Astrocyte (in vitro differentiated cells and primary cell): ENCODE measurements around the gene MTHFSD. TPM values are rescaled to one million over a fixed set of nuclear protein-coding genes. Genes with fewer than 3 reads are reported as not detected.
A peak's percentile ranks its signal among the peaks of the same experiment; 100 is the strongest.

Experiments
- DNase-seq: peaks from one replicate; pipeline ENCODE4 v3.0.0-alpha.2; 2010; ENCODE audit warnings: low read depth
- FAIRE-seq: peaks from 2 replicates; lab custom pipeline; 2011; peaks lifted over from hg19 to GRCh38; lab: Jason Lieb, UNC
- H2AFZ ChIP-seq: 2 replicates; pipeline ENCODE4 v1.6.0; 2012; ENCODE audit warnings: low read depth, low read length, inconsistent platforms
- H3K27ac ChIP-seq: 2 replicates; pipeline ENCODE4 v1.5.1; 2011; ENCODE audit warnings: low read depth, low read length, inconsistent platforms
- H3K27me3 ChIP-seq: 2 replicates; pipeline ENCODE4 v1.6.0; 2011; ENCODE audit warnings: low read length, inconsistent platforms; ENCODE audit not compliant: insufficient read depth
- H3K36me3 ChIP-seq: 2 replicates; pipeline ENCODE4 v1.5.1; 2011; ENCODE audit warnings: low read length, inconsistent platforms; ENCODE audit not compliant: insufficient read depth
- H3K4me1 ChIP-seq: 2 replicates; pipeline ENCODE4 v1.5.1; 2011; ENCODE audit warnings: low read length, inconsistent platforms; ENCODE audit not compliant: insufficient read depth
- H3K4me2 ChIP-seq: 2 replicates; pipeline ENCODE4 v1.6.0; 2012; ENCODE audit warnings: low read length, inconsistent platforms
- H3K4me3 ChIP-seq: 2 replicates; pipeline ENCODE4 v1.5.1; 2011; ENCODE audit warnings: low read depth, mild to moderate bottlenecking, low read length, inconsistent platforms; ENCODE audit not compliant: insufficient read depth
- H3K79me2 ChIP-seq: 2 replicates; pipeline ENCODE4 v1.6.0; 2012; ENCODE audit warnings: mild to moderate bottlenecking, low read length, inconsistent platforms; ENCODE audit not compliant: insufficient read depth
- H3K9ac ChIP-seq: 2 replicates; pipeline ENCODE4 v1.6.0; 2012; ENCODE audit warnings: mild to moderate bottlenecking, low read length, inconsistent platforms
- H3K9me3 ChIP-seq: 2 replicates; pipeline ENCODE4 v1.5.1; 2012; ENCODE audit warnings: low read depth, mild to moderate bottlenecking, low read length, inconsistent platforms; ENCODE audit not compliant: insufficient read depth
- H4K20me1 ChIP-seq: 2 replicates; pipeline ENCODE4 v1.6.0; 2012; ENCODE audit warnings: low read length, inconsistent platforms; ENCODE audit not compliant: insufficient read depth
- H3K27ac Mint-ChIP-seq: one replicate; pipeline ENCODE4 v1.8.0; 2021; ENCODE audit warnings: mild to moderate bottlenecking, mixed read lengths; ENCODE audit not compliant: unreplicated experiment
- H3K27me3 Mint-ChIP-seq: one replicate; pipeline ENCODE4 v1.8.0; 2021; ENCODE audit warnings: low read depth, mixed read lengths; ENCODE audit not compliant: unreplicated experiment
- H3K36me3 Mint-ChIP-seq: one replicate; pipeline ENCODE4 v1.8.0; 2021; ENCODE audit warnings: low read depth, mixed read lengths; ENCODE audit not compliant: unreplicated experiment
- H3K4me1 Mint-ChIP-seq: one replicate; pipeline ENCODE4 v1.8.0; 2021; ENCODE audit warnings: low read depth, mixed read lengths; ENCODE audit not compliant: unreplicated experiment
- H3K4me3 Mint-ChIP-seq: one replicate; pipeline ENCODE4 v1.8.0; 2021; ENCODE audit warnings: mild to moderate bottlenecking, moderate library complexity, mixed read lengths; ENCODE audit not compliant: unreplicated experiment
- H3K9me3 Mint-ChIP-seq: one replicate; pipeline ENCODE4 v1.8.0; 2021; ENCODE audit warnings: mild to moderate bottlenecking, mixed read lengths; ENCODE audit not compliant: unreplicated experiment
- EZH2 ChIP-seq: IDR thresholded peaks from 2 replicates; pipeline ENCODE4 v1.6.1; 2012; ENCODE audit warnings: mild to moderate bottlenecking, low read length, inconsistent platforms; ENCODE audit not compliant: insufficient read depth
- total RNA-seq: library from RNA; stranded (reverse); gene quantifications from 2 replicates; pipeline ENCODE4 v1.2.1, GENCODE V29; 2021
- TF ChIP-seq, protein P1 (sequence below): IDR thresholded peaks from 2 replicates; pipeline ENCODE4 v1.5.1; 2011; ENCODE audit warnings: low read depth, mild to moderate bottlenecking, inconsistent platforms, low read length, moderate library complexity; ENCODE audit not compliant: insufficient read depth

MTHFSD gene
- total RNA-seq, 1 donor from 2014 or later: 15.6 TPM

DNA sequence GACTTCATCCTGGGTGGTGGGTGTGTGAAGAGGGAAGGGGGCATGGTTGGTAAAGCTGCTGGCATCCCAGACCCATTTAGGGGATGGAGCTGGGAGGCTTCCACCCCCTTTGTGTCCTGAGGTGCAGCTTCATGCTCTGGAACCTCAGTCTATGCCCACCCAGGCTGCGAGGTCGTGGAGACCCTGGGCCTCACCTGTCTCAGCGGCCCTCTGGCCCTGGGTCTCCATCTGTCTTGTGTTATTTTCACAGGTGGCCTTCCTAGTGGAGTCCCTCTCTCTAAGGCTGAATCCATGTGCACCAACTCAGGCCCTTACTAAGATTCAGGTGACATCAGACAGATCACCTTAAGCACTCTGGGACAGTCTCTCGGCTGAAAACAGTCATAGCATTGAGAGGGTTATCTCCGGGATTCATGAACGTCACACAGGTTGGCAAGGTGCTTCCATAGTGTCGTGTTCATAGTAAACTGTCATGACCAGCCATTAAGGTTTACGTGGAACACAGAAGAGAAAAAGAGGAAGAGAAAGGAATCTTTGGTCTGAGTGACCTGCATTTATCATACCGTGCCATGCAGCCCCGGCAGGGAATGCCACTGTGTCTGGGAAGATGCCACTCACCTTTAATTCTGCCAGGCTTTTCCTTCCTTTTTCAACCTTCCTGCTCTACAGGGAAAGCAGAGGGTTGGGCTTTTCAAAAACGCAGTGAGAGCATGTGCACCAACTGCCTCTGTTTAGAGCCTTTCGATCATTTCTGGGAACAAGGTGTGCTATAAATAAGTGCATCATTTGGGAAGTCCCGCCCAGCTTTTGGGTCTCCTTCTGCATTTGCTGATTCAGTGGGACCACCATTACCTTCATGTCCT lies 18.8 kb upstream of the MTHFSD start:
- peak overlapping the region; percentile 94 for H3K27ac ChIP-seq
- peak overlapping the region; percentile 12 for H3K27ac Mint-ChIP-seq

DNA sequence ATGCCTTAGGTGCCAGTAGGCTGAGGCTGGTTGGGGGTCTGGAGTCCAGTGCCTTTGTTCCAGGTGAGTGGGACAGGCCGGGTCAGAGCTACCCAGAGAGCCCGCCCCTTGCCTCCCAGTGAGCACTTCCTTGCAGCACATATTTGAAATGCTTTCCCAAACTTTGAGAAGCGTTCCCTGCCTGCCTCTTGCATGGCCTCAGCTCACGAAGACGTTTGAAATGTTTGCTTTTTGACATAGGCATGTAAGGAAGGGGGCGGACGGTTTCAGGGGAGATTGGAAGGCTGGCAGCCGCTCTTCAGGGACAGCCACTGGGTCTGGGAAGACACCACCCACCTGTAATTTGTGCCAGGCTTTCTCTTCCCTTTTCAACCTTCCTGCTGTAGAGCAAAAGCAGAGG lies 18.2 kb upstream of the MTHFSD start:
- peak; percentile 69 for DNase-seq
- no peaks in the 10 kb centered on the region for H3K9me3 ChIP-seq
- H3K79me2 ChIP-seq: peaks cover 89% of the 10 kb centered on the region
- peak overlapping the region; percentile 94 for H3K27ac ChIP-seq
- FAIRE-seq: no peak
- H3K36me3 ChIP-seq: peaks cover 12% of the 10 kb centered on the region
- peaks cover 45% of the 10 kb centered on the region for H3K4me1 Mint-ChIP-seq
- H3K4me1 ChIP-seq: peaks cover 56% of the 10 kb centered on the region
- peaks cover 37% of the 10 kb centered on the region for H3K27me3 Mint-ChIP-seq
- no peak overlapping the region for H2AFZ ChIP-seq
- H3K9me3 Mint-ChIP-seq: peaks cover 1% of the 10 kb centered on the region
- H3K9ac ChIP-seq: peak overlapping the region; percentile 99
- H3K36me3 Mint-ChIP-seq: peaks cover 14% of the 10 kb centered on the region
- H4K20me1 ChIP-seq: peaks cover 64% of the 10 kb centered on the region
- peak overlapping the region; percentile 42 for H3K4me3 Mint-ChIP-seq
- no peaks in the 10 kb centered on the region for H3K27me3 ChIP-seq
- peak overlapping the region; percentile 58 for H3K27ac Mint-ChIP-seq
- H3K4me3 ChIP-seq: peak overlapping the region; percentile 97
- H3K4me2 ChIP-seq: peak overlapping the region; percentile 86
- TF ChIP-seq, protein P1, sequence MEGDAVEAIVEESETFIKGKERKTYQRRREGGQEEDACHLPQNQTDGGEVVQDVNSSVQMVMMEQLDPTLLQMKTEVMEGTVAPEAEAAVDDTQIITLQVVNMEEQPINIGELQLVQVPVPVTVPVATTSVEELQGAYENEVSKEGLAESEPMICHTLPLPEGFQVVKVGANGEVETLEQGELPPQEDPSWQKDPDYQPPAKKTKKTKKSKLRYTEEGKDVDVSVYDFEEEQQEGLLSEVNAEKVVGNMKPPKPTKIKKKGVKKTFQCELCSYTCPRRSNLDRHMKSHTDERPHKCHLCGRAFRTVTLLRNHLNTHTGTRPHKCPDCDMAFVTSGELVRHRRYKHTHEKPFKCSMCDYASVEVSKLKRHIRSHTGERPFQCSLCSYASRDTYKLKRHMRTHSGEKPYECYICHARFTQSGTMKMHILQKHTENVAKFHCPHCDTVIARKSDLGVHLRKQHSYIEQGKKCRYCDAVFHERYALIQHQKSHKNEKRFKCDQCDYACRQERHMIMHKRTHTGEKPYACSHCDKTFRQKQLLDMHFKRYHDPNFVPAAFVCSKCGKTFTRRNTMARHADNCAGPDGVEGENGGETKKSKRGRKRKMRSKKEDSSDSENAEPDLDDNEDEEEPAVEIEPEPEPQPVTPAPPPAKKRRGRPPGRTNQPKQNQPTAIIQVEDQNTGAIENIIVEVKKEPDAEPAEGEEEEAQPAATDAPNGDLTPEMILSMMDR: no peak
- TF ChIP-seq EZH2: no peak

More for the DNA sequence above, 18.8 kb upstream of the MTHFSD start:
- peaks cover 59% of the 10 kb centered on the region for H4K20me1 ChIP-seq
- Mint-ChIP-seq H3K9me3 (peaks cover 3% of the 10 kb centered on the region), H3K4me1 (peaks cover 46% of the 10 kb centered on the region), H3K4me3 (no peak overlapping the region), H3K27me3 (peaks cover 37% of the 10 kb centered on the region), H3K36me3 (peaks cover 14% of the 10 kb centered on the region)
- H3K79me2 ChIP-seq: peaks cover 89% of the 10 kb centered on the region
- FAIRE-seq: no peak
- H3K4me3 ChIP-seq: no peak overlapping the region
- H3K9ac ChIP-seq: peak overlapping the region; percentile 99
- no peak overlapping the region for H2AFZ ChIP-seq
- H3K36me3 ChIP-seq: peaks cover 12% of the 10 kb centered on the region
- TF ChIP-seq, protein P1: no peak
- no peak for TF ChIP-seq EZH2
- no peaks in the 10 kb centered on the region for H3K9me3 ChIP-seq
- H3K4me1 ChIP-seq: peaks cover 62% of the 10 kb centered on the region
- DNase-seq: no peak
- peak overlapping the region; percentile 86 for H3K4me2 ChIP-seq
- H3K27me3 ChIP-seq: no peaks in the 10 kb centered on the region
